Measurements from ENCODE around the gene BCAT1. TPM values are rescaled to one million over a fixed set of nuclear protein-coding genes. Genes with fewer than 3 reads are reported as not detected.

Gene BCAT1
- total RNA-seq, 1 experiment from 2014 or later: 0.74 TPM

- Histone ChIP-seq H3K27me3 (ENCODE audit: insufficient read depth, low read length) (no peaks in the 10 kb centered on the region), H4K20me1 (ENCODE audit: insufficient read depth) (no peaks in the 10 kb centered on the region), H3K9me2 (ENCODE audit: insufficient read depth) (no peaks in the 10 kb centered on the region), H3K9me3 (ENCODE audit: control insufficient read depth in 1 of 2, insufficient read depth in 1 of 2, low read depth in 1 of 2, low read length in 2 of 2) (no peaks in the 10 kb centered on the region), H3K36me3 (ENCODE audit: control insufficient read depth in 1 of 2, insufficient read depth in 2 of 2, low read length in 2 of 2) (no peaks in the 10 kb centered on the region), H3K4me2 (ENCODE audit: low read length) (no peak overlapping the region), H3K79me2 (ENCODE audit: insufficient read depth, low read length) (no peaks in the 10 kb centered on the region), H3K27ac (ENCODE audit: low read depth, low read length) (no peak overlapping the region), H3K9ac (ENCODE audit: low read length) (no peak overlapping the region), H2AFZ (ENCODE audit: low read depth, low read length, poor library complexity, severe bottlenecking) (no peak overlapping the region), H3K4me3 (replicated peaks in 1 of 2; ENCODE audit: low read depth in 1 of 2, low read length in 2 of 2) (no peak overlapping the region), H3K4me1 (ENCODE audit: control insufficient read depth in 1 of 2, insufficient read depth in 2 of 2, low read length in 2 of 2) (peaks cover 0 to 9% of the 10 kb centered on the region in 2 experiments; a peak in 2 of 4 replicates)
- ATAC-seq (no peak), DNase-seq (ENCODE audit: low read depth, low spot score) (no peak)
- POLR2A ChIA-PET: no interaction called here
- intact Hi-C loops (cut with micrococcal nuclease): no loop called here
- CTCF ChIA-PET: no interaction called here
- BruUV-seq (replicated peaks): no TSS peak
- RAD21 ChIA-PET (ENCODE audit: low non-redundant PET in 1 of 2, low total read pairs in 2 of 2, uncharacterized antibody in 2 of 2, unreplicated experiment in 2 of 2): no interaction called here
- no peak for TF ChIP-seq ATF3 (IDR thresholded peaks at IDR 0.05)
- no peak for TF ChIP-seq YY1 (IDR thresholded peaks at IDR 0.05; ENCODE audit: extremely low read depth, insufficient replicate concordance, low read depth, low read length)
- TF ChIP-seq CEBPB (IDR thresholded peaks at IDR 0.05; ENCODE audit: low read depth): no peak
- no peak for TF ChIP-seq POLR2AphosphoS5 (IDR thresholded peaks at IDR 0.05; ENCODE audit: low read depth, low read length)
- no peak for TF ChIP-seq EGR1 (IDR thresholded peaks at IDR 0.05; ENCODE audit: low read depth)
- no peak for TF ChIP-seq CBX3 (IDR thresholded peaks at IDR 0.05; ENCODE audit: low read depth)
- TF ChIP-seq SIN3A (IDR thresholded peaks at IDR 0.05; ENCODE audit: low read depth): no peak
- TF ChIP-seq MAX (IDR thresholded peaks at IDR 0.05): no peak
- no peak for TF ChIP-seq ELF1 (IDR thresholded peaks at IDR 0.05; ENCODE audit: borderline replicate concordance, low read depth)
- TF ChIP-seq REST (IDR thresholded peaks at IDR 0.05; ENCODE audit: low read depth): no peak
- TF ChIP-seq EZH2 (IDR thresholded peaks at IDR 0.05): no peak
- no peak for TF ChIP-seq ZFX (IDR thresholded peaks at IDR 0.05)
- TF ChIP-seq ZBTB33 (IDR thresholded peaks at IDR 0.05; ENCODE audit: extremely low read depth, insufficient replicate concordance, low read length): no peak
- no peak for TF ChIP-seq RAD21 (IDR thresholded peaks at IDR 0.05; ENCODE audit: low read depth)
- TF ChIP-seq CTCF (IDR thresholded peaks at IDR 0.05 in 2 of 3, conservative IDR thresholded peaks at IDR 0.05 in 1 of 3; ENCODE audit: borderline replicate concordance in 1 of 3, insufficient read depth in 1 of 3, low read depth in 2 of 3, low read length in 2 of 3): no peak
- no peak for TF ChIP-seq POLR2A (IDR thresholded peaks at IDR 0.05; ENCODE audit: borderline replicate concordance, extremely low read depth, insufficient read depth, insufficient read length)
- TF ChIP-seq JUND (IDR thresholded peaks at IDR 0.05): no peak
- TF ChIP-seq SP1 (IDR thresholded peaks at IDR 0.05; ENCODE audit: low read depth): no peak
- no peak for TF ChIP-seq ZNF274 (IDR thresholded peaks at IDR 0.05; ENCODE audit: low read depth, low read length)
- TF ChIP-seq FOSL1 (IDR thresholded peaks at IDR 0.05; ENCODE audit: low read depth): no peak
Observed at GRCh38 chr12:24905431-24905830, 43.5 kb downstream of the BCAT1 start.

Data from HCT116 (cell line).